GM10266 (cell line): Measurements from ENCODE around the gene EPS15.

Experiments
- DNase-seq: peaks from one replicate; pipeline ENCODE4 v3.0.0; 2012; ENCODE audit errors: extremely low spot score
- CTCF ChIP-seq: IDR thresholded peaks from 2 replicates; pipeline ENCODE4 v1.5.1; 2012; ENCODE audit warnings: mild to moderate bottlenecking, low read depth; ENCODE audit not compliant: control insufficient read depth, insufficient read depth; ENCODE audit errors: missing control alignments

The EPS15 gene

GRCh38 chr1:51346086-51346942 is 172.8 kb downstream of the EPS15 start:
- TF ChIP-seq CTCF, result no peak

DNA sequence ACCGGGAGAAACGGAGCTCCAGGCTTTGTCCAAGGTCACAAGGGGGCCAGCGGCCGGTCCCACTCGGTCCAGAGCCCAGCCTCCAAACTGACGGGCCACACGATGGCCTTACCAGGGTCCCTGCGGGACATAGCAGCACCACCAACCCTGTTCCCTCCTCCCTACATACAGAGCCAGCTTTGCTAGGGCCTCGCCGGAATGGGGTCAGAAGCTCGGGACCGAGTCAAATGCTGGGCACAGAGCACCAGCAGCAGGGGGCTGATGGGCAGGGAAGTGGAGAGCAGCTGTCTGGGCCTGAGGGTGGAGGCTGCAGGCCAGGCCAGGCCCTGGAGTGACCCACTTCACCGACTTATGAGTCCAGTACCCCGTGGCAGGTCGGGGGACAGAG is 173.8 kb downstream of the EPS15 start:
- TF ChIP-seq CTCF, result no peak
- DNase-seq, result no peak

More at GRCh38 chr1:51346086-51346942, 172.8 kb downstream of the EPS15 start:
- no peak for DNase-seq

GRCh38 chr1:51344602-51345299 is 174.3 kb downstream of the EPS15 start:
- peak; percentile 58 for DNase-seq
- peak; percentile 16 for TF ChIP-seq CTCF

GRCh38 chr1:51344276-51344601 is 174.8 kb downstream of the EPS15 start:
- TF ChIP-seq CTCF, result no peak
- DNase-seq, result no peak

- no peak for TF ChIP-seq CTCF
- DNase-seq, result no peak
Measured at GRCh38 chr1:51343624-51344023, 175.4 kb downstream of the EPS15 start.

GRCh38 chr1:51342591-51343206 is 176.4 kb downstream of the EPS15 start:
- DNase-seq, result no peak
- TF ChIP-seq CTCF, result no peak
